ENCODE results near the gene EXOC7.

Gene EXOC7

GRCh38 chr17:76121932-76122430 is 18.4 kb upstream of the EXOC7 start:
- DNase-seq (ENCODE audit: low read depth): no peak

GRCh38 chr17:76120658-76121008 is 17.0 kb upstream of the EXOC7 start:
- no peak for DNase-seq (ENCODE audit: low read depth)

GRCh38 chr17:76119409-76120371 is 16.1 kb upstream of the EXOC7 start:
- DNase-seq (ENCODE audit: low read depth): no peak

- no peak for DNase-seq (ENCODE audit: low read depth)
These were observed 11.7 kb upstream of the EXOC7 start for GRCh38 chr17:76115138-76115754.

GRCh38 chr17:76111956-76112355 is 8.4 kb upstream of the EXOC7 start:
- DNase-seq (ENCODE audit: low read depth): no peak

GRCh38 chr17:76107509-76107908 is 3.9 kb upstream of the EXOC7 start:
- no peak for DNase-seq (ENCODE audit: low read depth)

- DNase-seq (ENCODE audit: low read depth): no peak
These were observed 3.1 kb upstream of the EXOC7 start for GRCh38 chr17:76106703-76107102.

- no peak for DNase-seq (ENCODE audit: low read depth)
These were observed 1.3 kb upstream of the EXOC7 start for GRCh38 chr17:76104896-76105231.

- DNase-seq (ENCODE audit: low read depth): no peak
These were observed 731 bp upstream of the EXOC7 start for GRCh38 chr17:76104140-76104895.

GRCh38 chr17:76102944-76103273 is 678 bp downstream of the EXOC7 start:
- no peak for DNase-seq (ENCODE audit: low read depth)

GRCh38 chr17:76097716-76098295 is 5.8 kb downstream of the EXOC7 start:
- DNase-seq (ENCODE audit: low read depth): no peak

- DNase-seq (ENCODE audit: low read depth): no peak
These were observed 7.6 kb downstream of the EXOC7 start for GRCh38 chr17:76095943-76096342.

GRCh38 chr17:76094046-76094445 is 9.5 kb downstream of the EXOC7 start:
- DNase-seq (ENCODE audit: low read depth): no peak

- DNase-seq (ENCODE audit: low read depth): no peak
These were observed 10.8 kb downstream of the EXOC7 start for GRCh38 chr17:76092526-76093413.

- no peak for DNase-seq (ENCODE audit: low read depth)
These were observed 11.9 kb downstream of the EXOC7 start for GRCh38 chr17:76091526-76092286.

GRCh38 chr17:76090517-76091129 is 13.0 kb downstream of the EXOC7 start:
- no peak for DNase-seq (ENCODE audit: low read depth)

GRCh38 chr17:76089680-76090516 is 13.7 kb downstream of the EXOC7 start:
- DNase-seq (ENCODE audit: low read depth): no peak

- no peak for DNase-seq (ENCODE audit: low read depth)
These were observed 14.6 kb downstream of the EXOC7 start for GRCh38 chr17:76088868-76089576.
